ENCODE results near the gene HAUS2.

DNA sequence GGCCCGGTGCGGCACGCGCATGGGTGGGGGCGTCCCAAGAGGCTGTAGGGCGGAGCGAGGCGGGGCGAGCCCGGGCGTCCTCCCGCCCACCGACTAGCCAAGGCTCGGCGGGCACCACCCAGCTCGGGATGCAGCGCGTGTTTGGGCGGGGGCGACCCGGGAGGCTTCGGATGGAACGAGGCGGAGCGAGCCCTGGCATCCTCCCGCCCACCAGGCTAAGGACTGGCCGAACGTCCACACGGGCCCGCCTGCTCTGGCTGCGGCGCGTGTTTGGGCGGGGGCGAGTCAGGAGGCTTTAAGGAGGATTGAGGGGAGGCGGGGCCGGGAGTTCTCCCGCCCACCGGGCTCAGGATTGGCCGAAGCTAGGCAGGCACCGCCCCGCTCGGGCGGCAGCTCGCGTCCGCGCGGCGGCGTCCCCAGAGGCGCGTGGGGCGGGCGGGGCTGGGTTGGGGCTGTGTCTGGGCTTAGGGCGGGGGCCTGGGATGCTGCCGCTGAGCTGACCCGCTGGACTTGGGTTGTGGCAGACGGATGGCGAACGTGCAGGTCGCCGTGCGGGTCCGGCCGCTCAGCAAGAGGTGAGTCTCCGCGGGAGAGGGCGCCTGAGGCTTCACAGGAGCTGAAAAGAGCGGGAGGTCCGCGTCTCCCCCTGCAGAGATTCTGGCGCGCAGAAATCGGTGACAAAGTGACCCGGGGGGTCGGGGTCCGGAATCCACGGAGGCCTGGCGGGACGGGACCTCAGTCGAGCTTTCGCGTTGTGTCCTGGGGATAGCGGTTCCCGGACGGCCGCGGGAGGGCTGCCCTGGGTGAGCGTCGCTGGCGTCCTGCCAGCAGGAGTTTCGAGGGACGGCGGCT, 26.8 kb downstream of the HAUS2 start, which contains the start of gene STARD9:
- no peak for TF ChIP-seq CTCF (IDR thresholded peaks at IDR 0.05; ENCODE audit: insufficient read depth, low read length, poor library complexity, severe bottlenecking)
- no peak for TF ChIP-seq EZH2phosphoT487 (conservative IDR thresholded peaks at IDR 0.05; ENCODE audit: low read length)
